Astrocyte of the cerebellum (primary cell): ENCODE measurements around the gene LIN54.

ENCODE experiments used
- DNase-seq: peaks from one replicate; pipeline ENCODE4 v3.0.0-alpha.2; 2011; ENCODE audit warnings: low read depth
- H3K4me3 ChIP-seq: 2 replicates; pipeline ENCODE4 v1.5.1; 2011; ENCODE audit warnings: mild to moderate bottlenecking, low read depth, low read length, moderate library complexity
- in situ Hi-C: cut with HindIII; loops from 2 replicates; pipeline ENCODE4 v1.10.0; 2017; ENCODE audit warnings: low sequenced_read_pairs
- TF ChIP-seq, protein P1 (sequence below): IDR thresholded peaks from 2 replicates; pipeline ENCODE4 v1.5.1; 2012; ENCODE audit warnings: low read length, low read depth, moderate library complexity, mild to moderate bottlenecking; ENCODE audit errors: missing control alignments

LIN54 gene

DNA sequence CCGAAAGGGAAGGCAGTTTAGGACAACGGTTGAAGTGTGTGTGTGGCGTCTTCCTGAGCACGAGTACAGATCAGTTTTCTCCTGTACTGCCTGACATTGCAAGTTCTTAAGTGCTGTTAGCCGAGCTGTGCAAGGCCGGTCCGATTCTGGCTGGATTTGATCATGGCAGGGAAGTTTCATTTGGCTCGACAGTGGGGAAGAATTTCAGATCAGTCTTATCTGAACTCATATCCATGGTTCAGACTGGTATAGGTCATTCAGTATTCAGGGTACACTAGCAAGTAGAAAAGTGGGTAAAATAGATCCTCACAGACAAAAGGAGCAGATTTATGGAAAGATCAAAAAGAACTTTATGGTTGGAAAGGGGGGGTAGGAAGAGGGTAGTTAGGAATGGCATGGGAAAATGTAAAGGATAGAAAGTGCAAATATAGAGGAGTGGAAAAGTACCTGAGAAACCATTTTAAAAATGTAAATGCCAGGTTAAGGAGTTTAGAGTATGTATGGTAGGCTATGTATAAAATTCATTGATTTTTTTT lies 109.4 kb downstream of the LIN54 start:
- DNase-seq, result no peak
- TF ChIP-seq, protein P1, sequence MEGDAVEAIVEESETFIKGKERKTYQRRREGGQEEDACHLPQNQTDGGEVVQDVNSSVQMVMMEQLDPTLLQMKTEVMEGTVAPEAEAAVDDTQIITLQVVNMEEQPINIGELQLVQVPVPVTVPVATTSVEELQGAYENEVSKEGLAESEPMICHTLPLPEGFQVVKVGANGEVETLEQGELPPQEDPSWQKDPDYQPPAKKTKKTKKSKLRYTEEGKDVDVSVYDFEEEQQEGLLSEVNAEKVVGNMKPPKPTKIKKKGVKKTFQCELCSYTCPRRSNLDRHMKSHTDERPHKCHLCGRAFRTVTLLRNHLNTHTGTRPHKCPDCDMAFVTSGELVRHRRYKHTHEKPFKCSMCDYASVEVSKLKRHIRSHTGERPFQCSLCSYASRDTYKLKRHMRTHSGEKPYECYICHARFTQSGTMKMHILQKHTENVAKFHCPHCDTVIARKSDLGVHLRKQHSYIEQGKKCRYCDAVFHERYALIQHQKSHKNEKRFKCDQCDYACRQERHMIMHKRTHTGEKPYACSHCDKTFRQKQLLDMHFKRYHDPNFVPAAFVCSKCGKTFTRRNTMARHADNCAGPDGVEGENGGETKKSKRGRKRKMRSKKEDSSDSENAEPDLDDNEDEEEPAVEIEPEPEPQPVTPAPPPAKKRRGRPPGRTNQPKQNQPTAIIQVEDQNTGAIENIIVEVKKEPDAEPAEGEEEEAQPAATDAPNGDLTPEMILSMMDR, result no peak
- in situ Hi-C loops, result loop anchor here (5.0 kb wide), 1 partner anchor 106 kb away; no protein-coding TSS in a partner anchor
- H3K4me3 ChIP-seq, result peak overlapping the region; percentile 72

GRCh38 chr4:82900411-82901182 lies 110.0 kb downstream of the LIN54 start, which contains the start of gene THAP9:
TSS of gene THAP9 (plus strand) at chr4:82900735. CDS start at chr4:82900803, 68 bp downstream.
- TF ChIP-seq, protein P1, result no peak
- H3K4me3 ChIP-seq, result peak within 1 kb of the TSS; percentile 72
- in situ Hi-C loops, result loop anchor here (5.0 kb wide), 1 partner anchor 107 kb away; no protein-coding TSS in a partner anchor
- peak; percentile 99 for DNase-seq

DNA sequence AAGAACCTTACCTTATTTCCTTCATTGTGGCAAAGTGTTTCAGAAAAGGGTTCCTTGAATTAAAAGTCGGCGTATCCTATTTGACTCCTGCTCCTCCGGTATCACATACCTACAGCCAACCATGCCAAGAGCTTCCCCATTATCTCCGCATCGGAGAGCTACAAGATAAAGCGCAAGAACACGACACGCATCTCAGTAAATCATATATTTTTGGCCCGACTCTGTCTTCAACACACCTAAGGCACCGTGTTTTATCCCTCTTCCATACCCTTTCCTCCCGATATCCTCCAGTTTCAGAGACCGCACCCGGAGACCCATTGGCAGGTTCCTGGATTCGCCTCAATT lies 110.6 kb downstream of the LIN54 start:
- peak overlapping the region; percentile 72 for H3K4me3 ChIP-seq
- in situ Hi-C loops, result loop anchor here (5.0 kb wide), 1 partner anchor 107 kb away; no protein-coding TSS in a partner anchor
- DNase-seq, result no peak
- TF ChIP-seq, protein P1, result no peak

- TF ChIP-seq, protein P1, result no peak
- H3K4me3 ChIP-seq, result peak overlapping the region; percentile 72
- no peak for DNase-seq
- in situ Hi-C loops, result loop anchor here (5.0 kb wide), 1 partner anchor 108 kb away; no protein-coding TSS in a partner anchor
Measured at GRCh38 chr4:82899374-82900065, 111.1 kb downstream of the LIN54 start.

GRCh38 chr4:82898322-82899243 lies 112.0 kb downstream of the LIN54 start:
- peak overlapping the region; percentile 72 for H3K4me3 ChIP-seq
- in situ Hi-C loops, result no loop called here
- DNase-seq, result peak; percentile 89

More at GRCh38 chr4:82898322-82899243, 112.0 kb downstream of the LIN54 start:
- TF ChIP-seq, protein P1, result peak; percentile 30
